ENCODE measurements around the gene HSPG2. TPM values are rescaled to one million over a fixed set of nuclear protein-coding genes. Genes with fewer than 3 reads are reported as not detected.
A peak's percentile ranks its signal among the peaks of the same experiment; 100 is the strongest.

The HSPG2 gene
- polyA plus RNA-seq, 2 donors: 37.6 to 55.0 TPM

DNA sequence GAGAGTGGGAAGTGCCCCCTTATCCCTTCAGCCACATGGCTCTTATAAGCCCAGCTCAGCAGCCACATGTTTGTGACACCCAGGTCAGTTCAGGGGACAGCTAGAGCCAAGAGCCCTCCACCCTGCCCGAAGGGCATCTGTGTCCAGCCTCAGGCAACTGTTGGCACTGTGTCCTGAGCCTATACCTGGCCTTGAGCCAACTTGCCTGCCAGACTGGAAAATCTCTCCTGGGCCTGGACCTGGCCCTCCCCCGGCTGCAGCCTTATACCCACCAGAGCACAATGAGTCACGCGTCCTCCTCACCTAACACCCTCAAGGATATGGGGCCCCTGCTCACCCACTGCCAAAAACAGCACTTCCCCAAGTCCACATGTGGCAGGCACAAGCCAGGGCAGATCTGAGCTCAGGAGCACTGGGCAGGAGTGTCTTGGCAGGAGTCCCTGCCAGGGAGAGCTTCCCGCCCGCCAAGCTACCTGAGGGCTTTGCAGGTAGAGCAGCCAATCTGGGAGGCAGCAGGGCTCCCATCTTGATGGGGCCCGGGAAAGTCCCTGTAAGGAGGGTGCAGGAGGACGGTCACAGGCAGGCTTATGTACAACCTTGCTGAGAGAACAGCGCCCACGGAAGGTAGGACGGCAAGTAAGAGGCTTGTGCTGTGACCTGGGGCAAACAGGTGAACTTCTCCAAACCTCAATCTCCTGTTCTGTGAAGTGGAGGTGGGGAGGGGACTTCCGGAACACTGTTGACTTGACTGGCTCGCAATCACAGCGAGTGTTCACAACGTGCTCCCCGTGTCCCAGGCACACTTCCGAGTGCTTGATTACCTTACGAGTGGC lies 19.8 kb upstream of the HSPG2 start:
- peak overlapping the region; percentile 68 to 86 for H3K27ac ChIP-seq (ENCODE audit: low read depth in 2 of 2, low read length in 1 of 2)

DNA sequence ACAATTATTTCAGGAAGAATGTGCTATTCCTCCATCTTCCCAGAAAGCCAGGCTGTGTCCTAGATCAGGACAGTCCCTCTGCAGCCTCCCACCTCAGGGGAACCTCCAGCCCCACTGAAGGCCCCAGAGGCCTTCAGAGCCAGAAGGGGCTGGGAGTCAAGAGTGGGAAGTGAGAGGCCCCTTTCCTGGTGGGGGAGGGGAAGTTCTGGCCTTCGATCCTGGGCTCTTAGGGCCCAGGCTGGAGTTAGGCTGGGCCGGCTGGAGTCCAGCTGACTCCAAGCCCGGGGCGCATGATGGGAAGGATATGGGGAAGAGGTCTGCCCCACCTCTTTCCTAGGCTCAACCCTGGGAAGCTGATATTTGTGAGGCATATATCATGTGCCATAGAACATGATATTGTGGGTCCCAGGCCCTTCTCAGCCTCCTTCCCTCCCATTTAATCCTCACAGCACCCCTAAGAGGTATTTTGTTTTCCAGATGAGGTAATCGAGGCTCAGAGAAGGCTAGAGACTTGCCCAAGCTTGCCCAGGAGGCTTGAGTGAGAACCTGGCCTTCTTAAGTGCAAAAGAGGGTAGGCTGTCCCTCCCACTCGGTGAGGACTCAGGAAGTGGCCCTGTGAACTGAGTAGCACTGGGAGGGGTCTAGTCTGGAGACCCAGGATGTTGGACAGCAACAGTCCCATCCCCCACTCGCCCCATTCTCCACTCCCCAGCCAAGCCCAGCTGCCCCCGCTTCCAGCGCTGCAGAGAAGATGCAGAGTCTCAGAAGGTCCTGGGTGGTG lies 18.6 kb upstream of the HSPG2 start:
- no peaks in the 10 kb centered on the region for H3K9me3 ChIP-seq (ENCODE audit: control insufficient read depth in 2 of 2, insufficient read depth in 1 of 2, low read depth in 1 of 2, low read length in 1 of 2)
- 44 to 54% methylated on average over 9 of the region's 9 CpGs for WGBS, 2 donors
- H3K36me3 ChIP-seq (ENCODE audit: control insufficient read depth in 2 of 2, insufficient read depth in 2 of 2, low read length in 1 of 2): no peaks in the 10 kb centered on the region
- peak overlapping the region; percentile 68 to 86 for H3K27ac ChIP-seq (ENCODE audit: low read depth in 2 of 2, low read length in 1 of 2)
- no peaks in the 10 kb centered on the region for H3K27me3 ChIP-seq (ENCODE audit: control insufficient read depth in 1 of 2, insufficient read depth in 2 of 2, low read length in 2 of 2)
- peaks cover 10 to 22% of the 10 kb centered on the region in 2 donors for H3K4me1 ChIP-seq (ENCODE audit: control insufficient read depth in 2 of 2, insufficient read depth in 2 of 2, low read length in 1 of 2)
- no peak overlapping the region for H3K4me3 ChIP-seq (ENCODE audit: low read depth in 1 of 2, low read length in 2 of 2)

More for the DNA sequence above, 19.8 kb upstream of the HSPG2 start:
- H3K36me3 ChIP-seq (ENCODE audit: control insufficient read depth in 2 of 2, insufficient read depth in 2 of 2, low read length in 1 of 2): no peaks in the 10 kb centered on the region
- WGBS, 2 donors: 28 to 30% methylated on average over 18 of the region's 18 CpGs
- H3K4me1 ChIP-seq (ENCODE audit: control insufficient read depth in 2 of 2, insufficient read depth in 2 of 2, low read length in 1 of 2): peaks cover 8 to 22% of the 10 kb centered on the region in 2 donors
- no peaks in the 10 kb centered on the region for H3K27me3 ChIP-seq (ENCODE audit: control insufficient read depth in 1 of 2, insufficient read depth in 2 of 2, low read length in 2 of 2)
- H3K9me3 ChIP-seq (ENCODE audit: control insufficient read depth in 2 of 2, insufficient read depth in 1 of 2, low read depth in 1 of 2, low read length in 1 of 2): no peaks in the 10 kb centered on the region
- no peak overlapping the region for H3K4me3 ChIP-seq (ENCODE audit: low read depth in 1 of 2, low read length in 2 of 2)

DNA sequence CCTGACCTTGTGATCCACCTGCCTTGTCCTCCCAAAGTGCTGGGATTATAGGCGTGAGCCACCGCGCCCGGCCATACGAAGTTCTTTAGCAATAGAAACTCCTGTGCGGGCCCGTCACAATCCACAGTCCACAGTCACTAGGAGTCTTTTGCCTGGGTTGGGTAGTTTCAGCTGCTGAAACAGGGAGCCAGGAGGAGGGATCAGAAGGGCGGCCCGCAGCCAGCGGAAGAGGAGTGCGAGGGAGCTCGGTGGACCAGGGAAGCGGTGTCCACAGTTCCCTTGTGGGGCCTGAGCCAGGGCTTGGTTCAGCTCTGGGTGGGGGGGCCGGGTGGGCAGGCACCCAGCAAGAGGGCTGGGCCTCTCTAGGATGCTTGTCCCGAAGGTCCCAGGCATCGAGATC lies 17.9 kb upstream of the HSPG2 start:
- no peak overlapping the region for H3K4me3 ChIP-seq (ENCODE audit: low read depth in 1 of 2, low read length in 2 of 2)
- no peaks in the 10 kb centered on the region for H3K27me3 ChIP-seq (ENCODE audit: control insufficient read depth in 1 of 2, insufficient read depth in 2 of 2, low read length in 2 of 2)
- WGBS, 2 donors: 64 to 65% methylated on average over 16 of the region's 16 CpGs
- peak overlapping the region in 1 of 2 donors; percentile 68 for H3K27ac ChIP-seq (ENCODE audit: low read depth in 2 of 2, low read length in 1 of 2)
- peaks cover 12 to 22% of the 10 kb centered on the region in 2 donors for H3K4me1 ChIP-seq (ENCODE audit: control insufficient read depth in 2 of 2, insufficient read depth in 2 of 2, low read length in 1 of 2)
- H3K9me3 ChIP-seq (ENCODE audit: control insufficient read depth in 2 of 2, insufficient read depth in 1 of 2, low read depth in 1 of 2, low read length in 1 of 2): no peaks in the 10 kb centered on the region
- no peaks in the 10 kb centered on the region for H3K36me3 ChIP-seq (ENCODE audit: control insufficient read depth in 2 of 2, insufficient read depth in 2 of 2, low read length in 1 of 2)

DNA sequence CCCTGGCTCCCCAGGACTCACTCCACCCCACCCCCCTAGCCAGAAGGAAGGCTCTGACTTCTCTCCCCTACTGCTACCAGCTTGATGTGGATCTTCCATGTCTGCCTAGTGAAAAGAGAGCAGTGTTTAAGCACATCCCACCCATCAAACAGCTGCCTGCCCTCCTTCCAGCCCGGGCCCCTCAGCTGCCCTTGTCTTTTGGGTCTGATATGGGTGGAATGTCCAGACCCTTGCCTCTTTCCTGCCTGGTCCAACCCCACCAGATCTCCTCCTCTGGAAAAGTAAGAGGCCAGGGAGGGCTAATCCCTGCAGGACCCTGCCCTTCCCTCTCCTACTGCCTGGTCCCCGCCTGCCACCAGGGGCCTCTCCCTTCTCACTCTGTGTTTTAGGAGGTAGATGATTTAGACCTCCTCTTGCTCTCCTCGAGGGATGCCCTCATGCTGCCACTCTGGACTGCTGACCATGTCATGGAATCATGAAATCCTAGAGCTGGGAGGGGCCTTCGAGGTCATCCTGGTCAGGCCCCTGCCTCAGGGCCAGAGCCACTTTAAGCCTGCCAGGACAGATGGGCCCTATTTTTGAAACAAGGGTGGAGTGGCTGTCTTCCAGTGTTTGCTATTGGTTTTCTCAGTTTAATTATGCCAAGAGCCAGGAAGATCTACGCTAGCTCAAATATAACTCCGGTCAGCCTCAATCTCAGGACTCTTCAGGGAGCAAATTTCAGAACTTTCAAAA lies 15.8 kb upstream of the HSPG2 start:
- peaks cover 10 to 20% of the 10 kb centered on the region in 2 donors for H3K4me1 ChIP-seq (ENCODE audit: control insufficient read depth in 2 of 2, insufficient read depth in 2 of 2, low read length in 1 of 2)
- WGBS, 2 donors: 78 to 84% methylated on average over 6 of the region's 6 CpGs
- H3K36me3 ChIP-seq (ENCODE audit: control insufficient read depth in 2 of 2, insufficient read depth in 2 of 2, low read length in 1 of 2): no peaks in the 10 kb centered on the region
- H3K27me3 ChIP-seq (ENCODE audit: control insufficient read depth in 1 of 2, insufficient read depth in 2 of 2, low read length in 2 of 2): no peaks in the 10 kb centered on the region
- H3K9me3 ChIP-seq (ENCODE audit: control insufficient read depth in 2 of 2, insufficient read depth in 1 of 2, low read depth in 1 of 2, low read length in 1 of 2): no peaks in the 10 kb centered on the region
- no peak overlapping the region for H3K27ac ChIP-seq (ENCODE audit: low read depth in 2 of 2, low read length in 1 of 2)
- H3K4me3 ChIP-seq (ENCODE audit: low read depth in 1 of 2, low read length in 2 of 2): no peak overlapping the region

DNA sequence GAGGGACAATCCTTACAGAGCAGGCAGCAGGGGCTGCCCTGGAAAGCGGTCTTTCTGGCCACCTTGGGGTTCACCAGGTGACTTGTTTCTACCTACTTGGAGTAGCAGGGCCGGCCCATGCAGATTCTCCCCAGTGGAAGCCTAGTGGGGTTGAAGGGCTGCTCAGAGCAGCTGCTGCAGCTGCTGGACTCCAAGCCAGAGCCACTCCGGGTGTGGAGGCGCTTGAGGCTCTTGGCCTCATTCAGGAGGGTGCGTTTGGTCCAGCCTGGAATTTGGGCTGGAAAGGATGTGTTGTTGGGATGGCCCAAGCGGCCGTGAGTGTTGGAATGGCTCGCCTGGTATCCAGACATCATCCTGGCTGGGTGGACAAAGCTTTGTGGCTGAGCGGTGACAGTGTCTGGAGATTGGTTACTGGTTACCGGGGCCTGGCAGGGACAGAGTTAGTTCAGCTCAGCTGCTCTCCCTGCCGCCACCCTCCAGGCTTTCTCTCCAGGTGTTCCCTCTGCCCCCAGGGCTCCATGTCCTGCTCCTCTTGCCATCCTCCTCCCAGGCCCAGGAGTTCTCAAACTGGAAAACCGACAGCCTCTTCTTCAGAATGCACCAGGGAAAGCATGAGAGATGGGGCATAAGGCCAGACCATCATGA lies 14.2 kb upstream of the HSPG2 start:
- no peaks in the 10 kb centered on the region for H3K9me3 ChIP-seq (ENCODE audit: control insufficient read depth in 2 of 2, insufficient read depth in 1 of 2, low read depth in 1 of 2, low read length in 1 of 2)
- WGBS, 2 donors: 77 to 78% methylated on average over 12 of the region's 12 CpGs
- H3K27me3 ChIP-seq (ENCODE audit: control insufficient read depth in 1 of 2, insufficient read depth in 2 of 2, low read length in 2 of 2): no peaks in the 10 kb centered on the region
- H3K27ac ChIP-seq (ENCODE audit: low read depth in 2 of 2, low read length in 1 of 2): no peak overlapping the region
- peaks cover 6 to 10% of the 10 kb centered on the region in 2 donors for H3K4me1 ChIP-seq (ENCODE audit: control insufficient read depth in 2 of 2, insufficient read depth in 2 of 2, low read length in 1 of 2)
- no peak overlapping the region for H3K4me3 ChIP-seq (ENCODE audit: low read depth in 1 of 2, low read length in 2 of 2)
- no peaks in the 10 kb centered on the region for H3K36me3 ChIP-seq (ENCODE audit: control insufficient read depth in 2 of 2, insufficient read depth in 2 of 2, low read length in 1 of 2)

DNA sequence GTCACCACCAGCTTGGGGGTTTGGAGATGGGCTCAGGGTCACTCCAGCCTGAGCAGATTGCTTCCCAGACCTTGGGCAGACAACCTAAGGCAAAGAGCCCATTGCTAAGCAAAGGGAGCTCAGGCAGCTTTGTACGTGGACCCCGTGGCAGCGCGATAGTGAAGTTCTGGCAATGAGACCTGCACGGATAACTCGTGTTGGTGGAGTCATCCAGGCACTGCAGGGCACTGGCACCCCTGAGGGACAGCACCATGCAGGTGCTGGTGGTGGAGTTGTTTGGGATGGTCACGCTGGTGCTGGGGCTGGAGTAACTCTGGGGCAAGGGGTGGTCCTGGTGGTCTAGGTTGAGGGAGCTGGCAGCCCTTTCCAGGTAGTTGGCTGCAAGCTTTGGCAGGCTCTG lies 13.6 kb upstream of the HSPG2 start:
- WGBS, 2 donors: 90 to 91% methylated on average over 7 of the region's 7 CpGs
- Histone ChIP-seq H3K27me3 (ENCODE audit: control insufficient read depth in 1 of 2, insufficient read depth in 2 of 2, low read length in 2 of 2) (no peaks in the 10 kb centered on the region), H3K4me1 (ENCODE audit: control insufficient read depth in 2 of 2, insufficient read depth in 2 of 2, low read length in 1 of 2) (peaks cover 3 to 4% of the 10 kb centered on the region in 2 donors), H3K9me3 (ENCODE audit: control insufficient read depth in 2 of 2, insufficient read depth in 1 of 2, low read depth in 1 of 2, low read length in 1 of 2) (no peaks in the 10 kb centered on the region), H3K36me3 (ENCODE audit: control insufficient read depth in 2 of 2, insufficient read depth in 2 of 2, low read length in 1 of 2) (no peaks in the 10 kb centered on the region), H3K27ac (ENCODE audit: low read depth in 2 of 2, low read length in 1 of 2) (no peak overlapping the region), H3K4me3 (ENCODE audit: low read depth in 1 of 2, low read length in 2 of 2) (no peak overlapping the region)

DNA sequence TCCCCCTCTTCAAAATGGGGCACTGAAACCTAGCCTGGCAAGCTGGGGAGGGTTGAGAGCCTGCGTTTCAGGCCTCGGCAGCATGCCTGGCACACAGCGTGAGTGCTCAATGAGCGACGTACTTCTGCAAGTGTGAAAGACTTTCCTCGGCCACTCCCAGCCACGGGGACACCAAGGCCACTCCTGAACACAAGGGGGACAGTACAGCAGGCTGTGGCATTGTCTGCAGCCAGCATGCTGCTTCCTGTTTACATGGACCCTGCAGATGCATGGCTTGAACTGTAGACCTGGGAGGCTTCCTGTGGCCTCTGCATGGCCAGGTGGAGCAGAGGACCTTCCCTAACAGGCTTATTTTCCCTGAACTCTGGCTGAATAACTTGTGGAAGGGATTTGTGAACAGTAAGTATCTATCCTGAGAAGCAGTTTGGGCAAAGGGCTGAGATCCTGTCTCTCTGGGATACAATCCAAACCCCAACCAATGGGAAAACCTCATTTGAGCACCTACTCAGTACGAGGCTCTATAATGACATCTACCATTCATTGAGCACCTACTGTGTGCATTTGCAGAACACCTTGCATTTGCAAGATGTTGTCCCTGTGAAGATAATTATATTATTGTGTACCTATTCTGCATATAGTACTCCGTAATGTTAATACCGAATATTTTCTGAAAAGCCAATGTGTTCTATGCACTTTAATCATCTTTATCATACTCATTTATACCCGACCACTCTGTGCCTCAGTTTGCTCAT lies 9.9 kb upstream of the HSPG2 start:
- peak overlapping the region in 1 of 2 donors; percentile 8 for H3K27ac ChIP-seq (ENCODE audit: low read depth in 2 of 2, low read length in 1 of 2)
- H3K27me3 ChIP-seq (ENCODE audit: control insufficient read depth in 1 of 2, insufficient read depth in 2 of 2, low read length in 2 of 2): no peaks in the 10 kb centered on the region

DNA sequence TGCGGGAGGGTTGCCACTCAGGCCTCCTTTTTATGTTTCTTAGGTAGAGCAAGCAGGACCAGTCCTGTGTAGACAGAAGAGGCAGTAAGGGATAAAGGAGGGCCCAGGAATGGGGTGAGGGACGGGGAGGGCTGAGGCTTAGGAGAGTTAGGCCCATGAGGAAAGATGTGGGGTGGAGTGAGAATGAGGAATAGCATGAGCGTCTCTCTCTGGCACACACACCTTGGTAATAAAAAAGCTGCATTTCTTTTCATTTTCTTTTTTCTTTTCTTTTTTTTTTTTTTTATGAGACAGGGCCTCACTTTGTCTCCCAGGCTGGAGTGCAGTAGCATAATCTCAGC lies 7.6 kb upstream of the HSPG2 start:
- WGBS, 2 donors: 33 to 53% methylated on average over 3 of the region's 3 CpGs
- no peaks in the 10 kb centered on the region for H3K9me3 ChIP-seq (ENCODE audit: control insufficient read depth in 2 of 2, insufficient read depth in 1 of 2, low read depth in 1 of 2, low read length in 1 of 2)
- peak overlapping the region; percentile 68 to 76 for H3K27ac ChIP-seq (ENCODE audit: low read depth in 2 of 2, low read length in 1 of 2)
- H3K4me3 ChIP-seq (ENCODE audit: low read depth in 1 of 2, low read length in 2 of 2): no peak overlapping the region
- no peaks in the 10 kb centered on the region for H3K36me3 ChIP-seq (ENCODE audit: control insufficient read depth in 2 of 2, insufficient read depth in 2 of 2, low read length in 1 of 2)
- peaks cover 0 to 3% of the 10 kb centered on the region in 2 donors for H3K4me1 ChIP-seq (ENCODE audit: control insufficient read depth in 2 of 2, insufficient read depth in 2 of 2, low read length in 1 of 2)
- no peaks in the 10 kb centered on the region for H3K27me3 ChIP-seq (ENCODE audit: control insufficient read depth in 1 of 2, insufficient read depth in 2 of 2, low read length in 2 of 2)

More for the DNA sequence above, 9.9 kb upstream of the HSPG2 start:
- Histone ChIP-seq H3K9me3 (ENCODE audit: control insufficient read depth in 2 of 2, insufficient read depth in 1 of 2, low read depth in 1 of 2, low read length in 1 of 2) (no peaks in the 10 kb centered on the region), H3K4me1 (ENCODE audit: control insufficient read depth in 2 of 2, insufficient read depth in 2 of 2, low read length in 1 of 2) (peaks cover under 1 to 3% of the 10 kb centered on the region in 2 donors), H3K4me3 (ENCODE audit: low read depth in 1 of 2, low read length in 2 of 2) (no peak overlapping the region), H3K36me3 (ENCODE audit: control insufficient read depth in 2 of 2, insufficient read depth in 2 of 2, low read length in 1 of 2) (no peaks in the 10 kb centered on the region)
- WGBS, 2 donors: 69 to 74% methylated on average over 11 of the region's 11 CpGs

All from esophagus (tissue), 2 donors.